IPS-15b (cell line): ENCODE results near the gene PRPF19.

Experiments
- H3K27me3 ChIP-seq: one replicate; pipeline ENCODE4 v1.6.1; 2013; ENCODE audit warnings: low read length; ENCODE audit not compliant: control insufficient read depth, insufficient read depth
- H3K36me3 ChIP-seq: one replicate; pipeline ENCODE4 v1.6.1; 2013; ENCODE audit warnings: low read length; ENCODE audit not compliant: control insufficient read depth, insufficient read depth
- H3K4me1 ChIP-seq: one replicate; pipeline ENCODE4 v1.6.1; 2013; ENCODE audit warnings: mild to moderate bottlenecking, low read length; ENCODE audit not compliant: control insufficient read depth, insufficient read depth
- H3K4me3 ChIP-seq: one replicate; pipeline ENCODE4 v1.5.1; 2013; ENCODE audit warnings: low read depth, low read length
- H3K9ac ChIP-seq: one replicate; pipeline ENCODE4 v1.6.1; 2013; ENCODE audit warnings: low read depth, mild to moderate bottlenecking, low read length
- H3K9me3 ChIP-seq: one replicate; pipeline ENCODE4 v1.6.1; 2013; ENCODE audit warnings: mild to moderate bottlenecking, low read length; ENCODE audit not compliant: control insufficient read depth, insufficient read depth

The PRPF19 gene

GRCh38 chr11:60848714-60849151, 57.7 kb downstream of the PRPF19 start:
- no peak overlapping the region for H3K9ac ChIP-seq
- no peak overlapping the region for H3K4me3 ChIP-seq
- H3K4me1 ChIP-seq = peaks cover 5% of the 10 kb centered on the region
- no peaks in the 10 kb centered on the region for H3K9me3 ChIP-seq
- H3K36me3 ChIP-seq = peaks cover 36% of the 10 kb centered on the region
- H3K27me3 ChIP-seq = peaks cover 15% of the 10 kb centered on the region

GRCh38 chr11:60847896-60848295, 58.5 kb downstream of the PRPF19 start:
- H3K9me3 ChIP-seq = no peaks in the 10 kb centered on the region
- peaks cover 10% of the 10 kb centered on the region for H3K4me1 ChIP-seq
- no peak overlapping the region for H3K9ac ChIP-seq
- peaks cover 36% of the 10 kb centered on the region for H3K36me3 ChIP-seq
- no peak overlapping the region for H3K4me3 ChIP-seq
- peaks cover 7% of the 10 kb centered on the region for H3K27me3 ChIP-seq

- H3K4me1 ChIP-seq = peaks cover 10% of the 10 kb centered on the region
These were observed 59.1 kb downstream of the PRPF19 start for GRCh38 chr11:60847281-60847680.

GRCh38 chr11:60845338-60845737, 61.0 kb downstream of the PRPF19 start:
- H3K9ac ChIP-seq = no peak overlapping the region
- H3K4me3 ChIP-seq = no peak overlapping the region

More at GRCh38 chr11:60847281-60847680, 59.1 kb downstream of the PRPF19 start:
- Histone ChIP-seq H3K27me3 (peaks cover 6% of the 10 kb centered on the region), H3K9me3 (no peaks in the 10 kb centered on the region), H3K36me3 (peaks cover 36% of the 10 kb centered on the region), H3K4me3 (no peak overlapping the region), H3K9ac (no peak overlapping the region)

GRCh38 chr11:60844870-60845221, 61.5 kb downstream of the PRPF19 start:
- H3K9me3 ChIP-seq = no peaks in the 10 kb centered on the region
- peaks cover 10% of the 10 kb centered on the region for H3K4me1 ChIP-seq
- H3K9ac ChIP-seq = no peak overlapping the region
- peaks cover 24% of the 10 kb centered on the region for H3K36me3 ChIP-seq
- no peak overlapping the region for H3K4me3 ChIP-seq
- no peaks in the 10 kb centered on the region for H3K27me3 ChIP-seq

More at GRCh38 chr11:60845338-60845737, 61.0 kb downstream of the PRPF19 start:
- Histone ChIP-seq H3K4me1 (peaks cover 10% of the 10 kb centered on the region), H3K9me3 (no peaks in the 10 kb centered on the region), H3K27me3 (no peaks in the 10 kb centered on the region), H3K36me3 (peaks cover 26% of the 10 kb centered on the region)

- H3K36me3 ChIP-seq = peaks cover 18% of the 10 kb centered on the region
- no peaks in the 10 kb centered on the region for H3K27me3 ChIP-seq
- peaks cover 10% of the 10 kb centered on the region for H3K4me1 ChIP-seq
- H3K9ac ChIP-seq = no peak overlapping the region
- H3K4me3 ChIP-seq = peak overlapping the region; percentile 90
- no peaks in the 10 kb centered on the region for H3K9me3 ChIP-seq
These were observed 62.1 kb downstream of the PRPF19 start for GRCh38 chr11:60844045-60844869.

GRCh38 chr11:60842668-60843600, 63.5 kb downstream of the PRPF19 start:
- H3K9ac ChIP-seq = peak overlapping the region; percentile 87
- no peaks in the 10 kb centered on the region for H3K9me3 ChIP-seq
- H3K4me3 ChIP-seq = peak overlapping the region; percentile 90
- no peaks in the 10 kb centered on the region for H3K27me3 ChIP-seq
- peaks cover 10% of the 10 kb centered on the region for H3K4me1 ChIP-seq
- peaks cover 7% of the 10 kb centered on the region for H3K36me3 ChIP-seq

GRCh38 chr11:60841797-60842667, 64.4 kb downstream of the PRPF19 start, which contains the start of gene CCDC86:
TSS of gene CCDC86 (plus strand) at chr11:60842113. CDS start at chr11:60842125, 12 bp downstream.
- H3K9ac ChIP-seq = peak within 1 kb of the TSS; percentile 87
- peaks cover 4% of the 10 kb centered on the region for H3K36me3 ChIP-seq
- peak within 1 kb of the TSS; percentile 90 for H3K4me3 ChIP-seq
- no peaks in the 10 kb centered on the region for H3K9me3 ChIP-seq
- H3K4me1 ChIP-seq = peaks cover 10% of the 10 kb centered on the region
- peaks cover 6% of the 10 kb centered on the region for H3K27me3 ChIP-seq
